GM12801 (cell line): ENCODE results near the gene MBD3L4.
"Not testable (repeated sequence)": the region's sequence is repeated elsewhere in the genome, so short reads cannot be mapped to it uniquely, and the experiment has no call there.

ENCODE experiments used
- TF ChIP-seq, protein P1 (sequence below): IDR thresholded peaks from one replicate; pipeline ENCODE4 v1.5.1; 2011; ENCODE audit warnings: control low read depth; ENCODE audit not compliant: insufficient read length; ENCODE audit errors: extremely low read depth

The MBD3L4 gene

DNA sequence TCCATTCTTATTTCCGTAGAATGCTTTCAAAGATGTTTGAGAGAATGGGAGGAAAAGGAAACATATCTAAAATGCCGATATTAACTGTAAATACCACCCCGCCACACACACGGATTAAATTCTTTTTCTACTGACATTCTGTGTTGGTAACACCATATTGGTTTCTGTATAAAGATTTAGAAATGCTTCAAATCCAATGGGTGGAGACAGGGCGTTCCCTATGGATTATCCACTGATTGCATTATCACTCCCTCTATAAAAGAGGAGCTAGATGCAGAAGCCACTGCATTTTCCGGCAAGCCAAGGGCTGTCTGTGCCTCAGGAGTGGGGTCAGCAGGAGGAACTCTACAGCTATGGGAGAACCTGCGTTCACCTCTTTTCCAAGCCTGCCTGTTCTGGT lies 9.0 kb upstream of the MBD3L4 start, which contains the start of gene MBD3L2:
MBD3L2 (plus strand) TSS at position 301 of the 400 bp plus-strand sequence; CDS start at position 354, 53 bp downstream.
- TF ChIP-seq, protein P1, sequence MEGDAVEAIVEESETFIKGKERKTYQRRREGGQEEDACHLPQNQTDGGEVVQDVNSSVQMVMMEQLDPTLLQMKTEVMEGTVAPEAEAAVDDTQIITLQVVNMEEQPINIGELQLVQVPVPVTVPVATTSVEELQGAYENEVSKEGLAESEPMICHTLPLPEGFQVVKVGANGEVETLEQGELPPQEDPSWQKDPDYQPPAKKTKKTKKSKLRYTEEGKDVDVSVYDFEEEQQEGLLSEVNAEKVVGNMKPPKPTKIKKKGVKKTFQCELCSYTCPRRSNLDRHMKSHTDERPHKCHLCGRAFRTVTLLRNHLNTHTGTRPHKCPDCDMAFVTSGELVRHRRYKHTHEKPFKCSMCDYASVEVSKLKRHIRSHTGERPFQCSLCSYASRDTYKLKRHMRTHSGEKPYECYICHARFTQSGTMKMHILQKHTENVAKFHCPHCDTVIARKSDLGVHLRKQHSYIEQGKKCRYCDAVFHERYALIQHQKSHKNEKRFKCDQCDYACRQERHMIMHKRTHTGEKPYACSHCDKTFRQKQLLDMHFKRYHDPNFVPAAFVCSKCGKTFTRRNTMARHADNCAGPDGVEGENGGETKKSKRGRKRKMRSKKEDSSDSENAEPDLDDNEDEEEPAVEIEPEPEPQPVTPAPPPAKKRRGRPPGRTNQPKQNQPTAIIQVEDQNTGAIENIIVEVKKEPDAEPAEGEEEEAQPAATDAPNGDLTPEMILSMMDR, result not testable (repeated sequence)

DNA sequence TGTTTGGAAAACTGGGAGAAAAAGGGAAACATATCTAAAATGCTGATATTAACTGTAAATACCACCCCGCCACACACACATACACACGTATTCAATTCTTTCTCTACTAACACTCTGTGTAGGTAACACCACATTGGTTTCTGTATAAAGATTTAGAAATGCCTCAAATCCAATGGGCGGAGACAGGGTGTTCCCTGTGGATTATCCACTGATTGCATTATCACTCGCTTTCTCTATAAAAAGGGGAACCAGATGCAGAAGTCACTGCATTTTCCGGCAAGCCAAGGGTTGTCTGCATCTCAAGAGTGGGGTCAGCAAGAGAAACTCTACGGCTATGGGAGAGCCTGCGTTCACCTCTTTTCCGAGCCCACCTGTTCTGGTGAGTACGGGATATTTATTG lies 9.7 kb downstream of the MBD3L4 start, which contains the start of gene MBD3L5:
MBD3L5 (plus strand) TSS at position 301 of the 400 bp plus-strand sequence; CDS start at position 335, 34 bp downstream.
- TF ChIP-seq, protein P1, result not testable (repeated sequence)

DNA sequence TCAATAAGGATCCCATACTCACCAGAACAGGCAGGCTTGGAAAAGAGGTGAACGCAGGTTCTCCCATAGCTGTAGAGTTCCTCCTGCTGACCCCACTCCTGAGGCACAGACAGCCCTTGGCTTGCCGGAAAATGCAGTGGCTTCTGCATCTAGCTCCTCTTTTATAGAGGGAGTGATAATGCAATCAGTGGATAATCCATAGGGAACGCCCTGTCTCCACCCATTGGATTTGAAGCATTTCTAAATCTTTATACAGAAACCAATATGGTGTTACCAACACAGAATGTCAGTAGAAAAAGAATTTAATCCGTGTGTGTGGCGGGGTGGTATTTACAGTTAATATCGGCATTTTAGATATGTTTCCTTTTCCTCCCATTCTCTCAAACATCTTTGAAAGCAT lies 18.6 kb downstream of the MBD3L4 start, which contains the start of gene MBD3L2B:
MBD3L2B (minus strand) TSS at position 101 of the 400 bp plus-strand sequence; CDS start at position 67, 34 bp downstream.
- TF ChIP-seq, protein P1, result not testable (repeated sequence)

DNA sequence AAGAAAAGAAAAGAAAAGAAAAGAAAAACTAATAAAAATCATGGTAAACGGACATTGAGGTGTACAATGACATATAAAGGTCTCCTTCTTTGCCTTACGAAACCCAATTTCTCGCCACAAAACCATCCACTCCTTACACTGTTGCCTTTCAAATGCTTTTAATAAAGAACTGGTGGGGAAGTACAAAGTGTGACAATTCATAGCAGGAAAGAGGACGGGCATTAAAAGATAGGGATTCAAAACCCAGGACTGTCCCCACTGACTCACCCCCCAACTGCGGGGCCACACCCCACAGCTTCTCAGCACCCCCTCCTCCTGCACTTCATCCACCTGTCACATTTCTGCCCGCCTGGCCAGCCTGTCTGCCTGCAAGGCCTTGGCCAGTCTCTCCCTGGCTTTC lies 21.2 kb downstream of the MBD3L4 start:
- TF ChIP-seq, protein P1, result no peak

DNA sequence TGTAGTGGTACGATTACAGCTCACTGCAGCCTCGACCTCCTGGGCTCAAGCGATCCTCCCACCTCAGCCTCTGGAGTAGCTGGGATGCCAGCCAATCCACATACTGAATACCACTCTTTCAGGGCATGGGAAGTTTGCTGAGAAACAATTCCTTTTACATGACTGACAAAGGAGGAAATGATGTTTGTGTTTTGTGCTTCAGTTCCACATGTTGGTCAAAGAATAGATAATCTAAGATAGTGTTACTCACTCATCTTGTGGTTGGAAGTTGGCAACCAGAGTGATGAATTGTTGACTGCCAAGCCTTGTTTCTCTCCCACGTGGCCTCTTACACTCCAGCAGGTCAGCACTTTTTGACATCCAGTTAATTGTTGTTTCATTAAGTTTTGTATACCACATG lies 26.3 kb downstream of the MBD3L4 start:
- TF ChIP-seq, protein P1, result no peak

DNA sequence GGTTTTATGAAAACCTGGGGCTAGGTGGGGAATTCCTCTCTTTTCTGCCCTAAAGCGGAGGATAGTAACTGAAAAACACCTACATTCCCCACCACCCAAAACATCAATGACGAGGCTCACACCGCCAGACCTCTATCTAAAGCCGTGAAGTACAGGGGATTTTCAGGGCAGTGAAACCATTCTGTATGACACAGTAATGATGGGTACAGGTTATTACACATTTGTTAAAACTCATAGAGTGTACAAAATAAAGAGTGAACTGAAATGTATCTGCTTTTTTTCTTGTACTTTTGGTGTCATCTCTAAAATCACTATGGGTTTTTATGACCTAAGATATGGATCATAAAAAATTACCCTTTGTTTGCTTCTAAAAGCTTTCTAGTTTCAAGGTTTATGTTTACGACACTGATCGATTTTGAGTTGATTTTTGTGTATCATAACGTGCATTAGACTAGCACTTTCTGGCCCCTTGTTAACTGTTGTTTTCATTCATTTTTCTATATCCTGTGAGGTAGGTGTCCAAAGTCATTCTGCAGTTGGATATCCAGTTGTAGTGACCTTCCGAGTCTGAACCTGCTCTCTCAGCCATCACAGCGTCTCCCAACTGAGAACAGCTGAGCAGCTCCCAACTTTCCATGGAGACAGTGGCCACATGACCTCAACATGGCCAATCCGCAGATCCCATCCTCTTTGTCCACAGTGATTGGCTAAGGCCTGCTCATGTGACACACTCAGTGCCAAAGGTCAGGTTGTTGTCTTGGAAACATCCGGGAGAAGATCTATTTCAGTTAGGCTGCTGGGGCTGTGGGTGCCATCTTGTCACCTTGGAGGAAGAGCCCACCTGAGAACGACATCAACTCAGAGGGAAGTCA lies 29.0 kb downstream of the MBD3L4 start:
- TF ChIP-seq, protein P1, result no peak

DNA sequence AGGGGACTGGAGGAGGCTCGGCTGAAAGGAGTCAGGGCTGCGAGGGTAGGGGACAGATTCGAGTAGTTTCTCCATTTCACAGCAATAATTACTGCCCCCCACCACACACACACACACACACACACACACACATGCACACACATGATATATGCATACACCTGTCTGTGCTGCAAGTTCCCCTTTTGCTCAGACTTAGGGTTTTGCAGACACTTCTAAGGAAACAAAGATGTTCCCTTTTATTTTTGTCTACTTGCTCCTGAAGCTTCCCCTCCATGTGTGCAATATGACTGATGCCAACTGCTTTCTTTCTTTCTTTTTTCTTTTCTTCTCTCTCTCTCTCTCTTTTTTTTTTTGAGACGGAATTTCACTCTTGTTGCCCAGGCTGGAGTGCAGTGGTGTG lies 32.1 kb downstream of the MBD3L4 start:
- TF ChIP-seq, protein P1, result no peak
